Activated CD4-positive, alpha-beta T cell treated with anti-CD3 and anti-CD28 coated beads, Interleukin-2, amount 50 U/mL, for 16 hours (primary cell): ENCODE data around the gene HMX1.

Experiments
- DNase-seq: peaks from one replicate; pipeline ENCODE4 v3.0.0-alpha.2; 2020

Gene HMX1

DNA sequence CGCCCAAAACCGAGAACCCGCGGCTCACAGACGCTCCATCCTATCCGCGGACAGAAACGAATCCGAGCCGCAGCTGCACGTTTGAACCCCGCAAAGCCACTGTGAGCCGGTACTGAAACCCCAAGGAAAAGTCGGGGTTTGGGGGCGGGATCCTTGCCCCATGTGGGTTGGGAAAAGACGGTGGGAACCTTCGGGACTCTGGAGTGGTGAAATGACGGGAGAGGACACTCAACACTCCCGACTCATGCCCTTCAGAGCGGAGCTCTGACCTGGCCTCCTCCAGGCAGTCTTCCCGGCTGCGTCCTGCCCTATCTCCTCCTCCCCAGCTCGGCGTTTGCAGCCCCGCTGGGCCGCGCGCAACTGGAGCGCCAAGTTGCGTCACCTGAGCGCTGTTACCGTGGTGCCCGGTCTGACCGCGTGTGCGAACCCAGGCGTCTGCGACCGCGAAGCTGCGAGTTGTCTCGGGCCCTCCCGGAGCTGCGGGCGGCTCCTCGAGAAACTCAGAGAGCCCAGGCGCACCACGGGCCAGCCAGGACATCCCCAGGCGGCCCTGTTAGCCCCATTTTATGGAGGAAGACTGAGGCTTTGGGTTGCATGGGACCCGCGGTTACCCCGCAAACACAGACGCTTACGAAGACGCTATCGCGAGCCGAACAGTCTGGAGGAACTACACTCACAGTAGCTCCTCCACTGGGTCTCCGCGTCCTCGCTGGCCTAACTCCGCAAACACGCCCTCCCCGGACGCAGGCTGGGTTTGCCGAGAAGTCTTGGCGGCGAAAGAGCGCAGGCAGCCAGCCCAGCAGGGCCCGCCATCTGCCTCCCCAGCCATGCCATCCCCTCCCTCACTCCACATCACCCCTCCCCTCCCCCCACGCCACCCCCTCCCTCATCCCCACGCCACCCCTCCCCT is 20.3 kb upstream of the HMX1 start:
- peak; percentile 12 for DNase-seq

GRCh38 chr4:8891255-8891645 is 19.6 kb upstream of the HMX1 start:
- DNase-seq, result no peak

GRCh38 chr4:8888856-8889255 is 17.2 kb upstream of the HMX1 start:
- no peak for DNase-seq

DNA sequence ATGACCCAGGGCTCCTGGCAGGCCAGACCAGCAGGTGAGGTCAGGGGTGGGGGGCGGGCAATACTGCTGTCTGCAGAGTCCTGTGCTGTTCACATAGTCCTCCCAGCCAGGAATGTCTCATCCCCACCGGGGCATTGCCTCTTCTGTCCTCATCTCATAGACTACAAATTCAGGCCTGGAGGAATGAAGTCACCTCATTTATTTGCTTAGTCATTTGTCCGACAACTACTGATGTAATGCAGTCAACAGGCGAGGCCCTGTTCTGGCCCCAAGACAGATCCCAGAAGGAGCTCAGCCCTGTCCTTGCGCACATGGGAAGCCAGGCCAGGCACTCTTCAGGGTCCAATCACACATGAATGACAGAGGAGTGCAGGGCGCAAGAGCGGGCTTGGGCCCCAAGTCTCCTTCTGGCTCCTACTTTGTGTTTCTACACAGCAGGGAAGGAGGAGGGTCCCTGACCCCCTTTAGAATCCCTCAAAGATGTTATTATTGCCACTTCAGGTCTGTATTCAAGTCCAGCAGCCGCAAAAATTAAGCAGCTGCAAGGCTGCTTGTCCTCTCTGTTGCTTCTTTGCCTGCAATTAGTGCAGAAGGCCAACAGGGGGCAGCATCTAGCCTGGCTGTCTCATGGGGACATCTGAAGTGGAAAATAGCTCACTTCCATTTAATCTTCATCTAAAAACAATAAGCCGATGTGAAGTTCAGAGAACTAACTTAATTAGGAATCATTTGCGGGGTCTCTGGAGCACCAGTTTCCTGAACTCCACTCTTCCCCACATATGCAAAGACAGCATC is 15.2 kb upstream of the HMX1 start:
- no peak for DNase-seq

DNA sequence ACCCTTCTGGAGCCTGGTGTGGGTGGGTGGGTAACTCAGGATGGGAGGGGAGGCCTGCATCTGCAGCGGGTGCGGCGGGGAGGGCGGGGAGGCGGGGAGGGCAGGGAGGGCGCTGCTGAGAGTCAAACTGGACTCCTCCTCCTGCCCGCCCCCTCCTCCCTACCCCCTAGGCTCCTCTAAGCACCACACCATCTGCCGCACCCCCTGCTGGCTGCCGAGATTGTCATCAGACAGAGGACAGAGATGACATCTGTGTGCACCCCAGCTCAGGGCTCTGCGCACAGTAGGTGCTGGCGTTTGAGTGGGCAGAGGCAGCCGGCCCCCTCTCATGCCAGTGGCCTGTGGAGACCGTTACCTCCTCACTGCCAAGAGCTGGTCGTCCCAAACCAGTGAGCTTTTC is 10.6 kb upstream of the HMX1 start:
- no peak for DNase-seq

GRCh38 chr4:8880851-8881250 is 9.2 kb upstream of the HMX1 start:
- no peak for DNase-seq

GRCh38 chr4:8879574-8879973 is 7.9 kb upstream of the HMX1 start:
- no peak for DNase-seq

DNA sequence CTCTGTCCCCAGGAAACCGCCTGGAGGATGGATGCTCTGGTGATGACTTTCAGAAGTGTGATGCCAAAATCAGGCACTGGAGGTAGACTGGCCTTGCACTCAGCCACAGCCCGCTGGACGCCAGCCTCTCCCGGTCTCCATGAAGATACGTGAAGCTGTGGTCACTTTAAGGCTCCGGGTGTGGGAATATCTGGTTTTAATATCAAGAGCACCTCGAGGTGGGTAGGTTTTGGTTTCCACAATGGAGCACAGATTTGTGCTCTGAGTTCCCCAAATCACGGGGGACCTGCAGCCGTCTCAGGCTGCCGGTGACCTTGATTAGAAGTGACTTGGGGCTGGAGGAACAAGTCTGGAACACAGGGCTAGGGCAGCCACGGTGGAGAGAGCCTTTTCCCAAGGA is 6.8 kb upstream of the HMX1 start:
- DNase-seq, result no peak

- no peak for DNase-seq
These were observed 6.1 kb upstream of the HMX1 start for GRCh38 chr4:8877780-8878040.

DNA sequence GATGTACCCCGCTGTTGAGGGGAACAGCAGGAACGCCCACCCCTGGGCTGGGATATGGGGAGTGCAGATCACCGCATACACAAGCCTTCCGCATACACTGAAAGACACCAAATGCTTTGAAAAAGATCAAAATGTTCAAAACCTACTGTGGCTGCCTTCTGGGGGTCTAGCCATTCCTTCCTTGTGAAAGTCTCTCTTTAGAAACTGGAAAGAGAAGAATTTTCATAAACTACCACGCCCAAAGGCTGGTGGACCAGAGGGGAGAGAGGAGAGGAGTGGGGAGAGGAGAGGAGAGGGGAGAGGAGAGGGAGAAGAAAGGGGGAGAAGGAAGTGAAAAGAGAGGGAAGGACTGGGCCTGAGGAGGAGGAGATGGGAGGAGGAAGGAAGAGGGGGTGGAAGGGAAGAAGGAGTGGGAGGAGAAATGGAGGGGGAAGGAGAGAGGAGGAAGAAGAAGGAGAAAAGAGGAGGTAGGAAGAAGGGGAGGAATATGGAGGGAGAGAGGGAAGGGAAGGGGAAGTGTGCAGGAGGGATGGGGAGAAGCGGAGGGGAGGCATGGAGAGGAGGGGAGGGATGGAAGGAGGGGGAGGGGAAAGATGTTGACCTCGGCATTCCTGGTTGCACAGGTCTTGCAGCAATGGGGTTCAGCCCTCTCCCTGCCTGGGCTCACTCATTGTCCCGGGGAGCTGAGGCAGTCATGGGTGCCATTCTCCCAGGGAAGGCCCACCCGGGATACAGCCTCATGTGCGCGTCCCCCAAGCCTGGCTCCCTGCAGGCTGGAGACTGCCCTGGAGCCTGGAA is 5.5 kb upstream of the HMX1 start:
- no peak for DNase-seq

GRCh38 chr4:8874896-8875680 is 3.4 kb upstream of the HMX1 start:
- peak; percentile 31 for DNase-seq

DNA sequence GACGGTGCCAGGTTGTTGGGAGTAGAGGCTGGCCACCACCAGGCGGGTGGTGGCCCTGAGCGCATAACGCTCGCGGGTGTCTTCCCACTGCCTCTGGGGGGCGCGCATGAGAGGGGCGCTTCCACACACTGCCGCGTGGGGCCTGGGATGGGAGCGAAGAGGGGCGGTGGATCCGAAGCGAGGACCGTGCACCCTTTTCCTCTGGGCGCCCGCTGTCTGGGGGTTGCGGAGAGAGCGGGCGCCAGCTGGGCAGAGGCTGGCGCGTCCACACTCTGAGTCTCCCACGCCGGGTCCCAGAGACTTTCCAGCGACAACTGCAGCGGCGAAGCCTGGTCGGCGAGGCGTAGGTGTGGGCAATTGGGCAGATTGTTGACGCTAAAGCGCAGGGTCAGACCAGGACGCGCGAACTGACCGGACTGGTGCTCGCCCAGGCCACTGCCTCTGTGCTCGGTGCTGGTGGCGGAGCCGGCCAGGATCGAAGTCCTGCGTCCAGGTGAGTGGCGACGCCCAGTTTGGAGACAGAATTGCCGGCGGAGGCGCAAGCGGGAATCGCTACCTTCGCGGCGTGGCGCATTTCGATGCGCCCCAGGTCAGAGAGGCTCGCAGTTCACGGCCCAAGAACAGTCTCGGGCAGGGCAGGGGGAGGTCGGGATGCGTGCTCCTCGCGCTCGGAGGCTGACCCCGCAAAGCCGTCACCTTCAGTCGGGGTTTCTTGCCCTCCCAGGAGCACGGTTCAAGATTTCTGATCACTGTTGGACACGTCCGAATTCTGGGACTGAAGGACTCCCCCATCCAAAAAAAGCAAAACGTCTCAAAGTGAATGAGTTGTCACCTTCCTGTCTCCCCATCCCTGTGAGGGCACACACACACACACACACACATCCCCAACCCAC is 2.6 kb upstream of the HMX1 start:
- no peak for DNase-seq

- no peak for DNase-seq
These were observed 1.0 kb upstream of the HMX1 start for GRCh38 chr4:8872402-8873291.

GRCh38 chr4:8870647-8871416 is 807 bp downstream of the HMX1 start:
- no peak for DNase-seq

DNA sequence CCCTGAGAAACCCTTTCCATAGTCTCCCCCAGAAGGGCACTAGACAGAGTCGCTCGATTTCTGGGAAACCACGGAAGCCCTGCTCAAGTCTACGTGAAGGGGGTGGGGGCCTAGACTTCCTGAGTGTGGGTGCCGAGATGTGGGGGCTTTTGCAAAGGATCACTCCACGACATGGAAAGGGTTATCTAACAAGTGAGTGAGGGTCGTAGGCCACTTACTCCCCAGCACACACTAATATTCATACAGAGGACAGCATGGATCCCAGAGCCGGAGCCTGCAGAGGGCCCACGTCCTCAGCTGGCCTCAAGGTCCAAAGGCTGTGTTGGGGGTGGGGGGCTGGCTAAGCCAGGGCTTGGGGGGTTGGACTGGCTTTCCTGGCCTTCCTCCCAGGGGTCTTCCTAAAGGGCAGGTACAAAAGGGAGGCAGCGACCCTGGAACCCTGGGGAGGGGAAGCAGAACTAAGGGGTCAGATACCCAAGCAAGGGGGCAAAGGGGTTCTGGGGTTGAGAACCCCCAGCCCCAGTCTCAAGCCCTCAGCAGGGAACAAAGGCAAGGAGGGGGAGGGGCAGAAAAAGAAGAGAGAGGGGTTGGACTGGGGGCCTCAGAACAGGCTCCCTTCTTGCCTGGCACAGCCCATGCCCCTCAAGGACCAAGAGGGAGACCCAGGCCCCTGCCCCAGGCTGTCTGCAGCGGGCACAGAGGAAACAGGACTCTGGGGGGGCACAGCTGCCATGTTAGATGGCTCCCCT is 1.6 kb downstream of the HMX1 start:
- no peak for DNase-seq

GRCh38 chr4:8869002-8869897 is 2.4 kb downstream of the HMX1 start:
- DNase-seq, result no peak

DNA sequence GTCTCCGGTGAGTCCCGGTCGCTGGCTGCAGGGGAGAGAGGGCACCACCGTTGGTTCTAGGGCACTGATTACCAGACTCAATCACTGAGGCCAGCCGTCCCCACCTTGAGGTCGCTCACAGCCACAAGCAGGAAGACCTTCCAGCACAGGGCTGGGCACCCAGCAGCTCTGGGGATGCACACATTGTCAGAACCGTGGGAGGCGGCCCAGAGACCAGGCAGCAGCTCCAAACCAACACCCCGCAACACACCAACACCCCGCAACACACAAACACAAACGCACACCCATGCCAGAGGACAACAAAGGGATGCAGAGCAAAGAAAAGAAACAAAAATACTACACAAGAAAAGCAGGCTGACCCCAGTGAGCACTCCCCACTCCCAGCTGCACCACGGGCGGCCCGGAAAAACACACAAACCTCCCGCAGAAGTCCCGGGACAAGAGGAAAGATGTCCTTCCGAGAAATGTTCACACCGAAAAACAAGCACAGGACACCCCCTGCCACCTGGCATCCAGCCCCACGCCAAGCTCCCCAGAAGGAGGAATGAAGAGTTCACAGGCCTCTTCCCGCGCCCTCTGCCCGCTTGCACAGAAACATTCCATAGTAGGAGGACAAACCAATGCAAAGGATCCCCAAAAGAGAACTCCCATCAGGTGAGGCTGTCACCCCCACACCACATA is 3.2 kb downstream of the HMX1 start:
- DNase-seq, result no peak
